ENCODE results near the gene TMBIM6.
"Not testable (repeated sequence)": the region's sequence is repeated elsewhere in the genome, so short reads cannot be mapped to it uniquely, and the experiment has no call there.

The TMBIM6 gene

GRCh38 chr12:49740930-49741881 is at the start of gene TMBIM6:
TSS of gene TMBIM6 (plus strand) at chr12:49741557. CDS start at chr12:49752494, 10,937 bp downstream.
- DNase-seq, result peak; percentile 96

GRCh38 chr12:49692851-49693250 is 48.5 kb upstream of the TMBIM6 start:
- DNase-seq, result no peak

- no peak for DNase-seq
Observed at GRCh38 chr12:49693931-49694444, 47.4 kb upstream of the TMBIM6 start.

- DNase-seq, result no peak
Observed at GRCh38 chr12:49696723-49697122, 44.6 kb upstream of the TMBIM6 start.

GRCh38 chr12:49697808-49698207 is 43.5 kb upstream of the TMBIM6 start:
- no peak for DNase-seq

- no peak for DNase-seq
Observed at GRCh38 chr12:49698619-49699545, 42.5 kb upstream of the TMBIM6 start.

- DNase-seq, result no peak
Observed at GRCh38 chr12:49702009-49702408, 39.3 kb upstream of the TMBIM6 start.

GRCh38 chr12:49702676-49703215 is 38.6 kb upstream of the TMBIM6 start:
- DNase-seq, result no peak

- DNase-seq, result peak; percentile 41
Observed at GRCh38 chr12:49703647-49704137, 37.7 kb upstream of the TMBIM6 start.

- DNase-seq, result peak; percentile 8
Observed at GRCh38 chr12:49705479-49706134, 35.8 kb upstream of the TMBIM6 start.

GRCh38 chr12:49706351-49707127 is 34.8 kb upstream of the TMBIM6 start:
- peak; percentile 22 for DNase-seq

- DNase-seq, result peak; percentile 100
Observed at GRCh38 chr12:49707128-49707811, 34.1 kb upstream of the TMBIM6 start, which contains the start of gene FMNL3. TSS of gene FMNL3 (minus strand) at chr12:49707405. CDS start at chr12:49707180, 225 bp downstream.

GRCh38 chr12:49707812-49708147 is 33.6 kb upstream of the TMBIM6 start:
- no peak for DNase-seq

- DNase-seq, result no peak
Observed at GRCh38 chr12:49708851-49709250, 32.5 kb upstream of the TMBIM6 start.

GRCh38 chr12:49713952-49714351 is 27.4 kb upstream of the TMBIM6 start:
- DNase-seq, result not testable (repeated sequence)

GRCh38 chr12:49716553-49716952 is 24.8 kb upstream of the TMBIM6 start:
- DNase-seq, result no peak

GRCh38 chr12:49717800-49718199 is 23.6 kb upstream of the TMBIM6 start:
- DNase-seq, result not testable (repeated sequence)

GRCh38 chr12:49720214-49720613 is 21.1 kb upstream of the TMBIM6 start:
- DNase-seq, result no peak

GRCh38 chr12:49721355-49721754 is 20.0 kb upstream of the TMBIM6 start:
- not testable (repeated sequence) for DNase-seq

GRCh38 chr12:49728446-49728845 is 12.9 kb upstream of the TMBIM6 start:
- DNase-seq, result no peak

GRCh38 chr12:49730050-49730449 is 11.3 kb upstream of the TMBIM6 start:
- no peak for DNase-seq

All from stimulated activated CD4-positive, alpha-beta T cell treated with anti-CD3 and anti-CD28 coated beads, Interleukin-4, amount 100 ng/mL, for 1 hour (primary cell).